Renal pelvis (tissue), 12 donors: ENCODE results near the gene SIGLEC15. TPM values are rescaled to one million over a fixed set of nuclear protein-coding genes. Genes with fewer than 3 reads are reported as not detected.
"Not testable (repeated sequence)": the region's sequence is repeated elsewhere in the genome, so short reads cannot be mapped to it uniquely, and the experiment has no call there.

ENCODE experiments used
- DNase-seq: peaks from one replicate; pipeline ENCODE4 v3.0.0-alpha.2; 2013
- long read RNA-seq, 16 experiments: transcript quantifications; one replicate each; lab custom pipeline, GENCODE V29; 2026
- polyA plus RNA-seq, 3 donors: library from polyadenylated mRNA; unstranded; fragments of 120-200 nt; gene quantifications; one replicate each; pipeline ENCODE4 v1.2.1, GENCODE V29; 2013; ENCODE audit not compliant: insufficient read length in 3 of 3

Gene SIGLEC15
- polyA plus RNA-seq, result under 1 TPM; 0.44 to 0.79 (median 0.74) TPM
- long read RNA-seq, donor 1, result 0 reads
- long read RNA-seq, donor 2, result 0 reads
- long read RNA-seq, donor 3, result 0 reads
- long read RNA-seq, donor 4, result 0 reads
- long read RNA-seq, donor 5, result 0 reads
- long read RNA-seq, donor 6, partial matches to known transcripts, result 6 of 6 reads
- long read RNA-seq, donor 6, other reads (novel, unspliced or antisense), result 0 of 6 reads
- long read RNA-seq, donor 7, result 0 reads
- long read RNA-seq, donor 8, result 0 reads
- long read RNA-seq, donor 9, result 0 reads
- long read RNA-seq, donor 10, result 0 reads
- long read RNA-seq, donor 11, result 0 reads
- long read RNA-seq, donor 12, result 0 reads
- long read RNA-seq, donor 13, result 0 reads
- long read RNA-seq, donor 14, result 0 reads
- long read RNA-seq, donor 15, result 0 reads
- long read RNA-seq, donor 16, partial matches to known transcripts, result 0 of 1 reads
- long read RNA-seq, donor 16, other reads (novel, unspliced or antisense), result 0 of 1 reads

- no peak for DNase-seq
Observed at GRCh38 chr18:45825258-45826044, at the start of gene SIGLEC15. SIGLEC15 (plus strand) TSS chr18:45825675; CDS start chr18:45825729, 54 bp downstream.

- no peak for DNase-seq
Observed at GRCh38 chr18:45775743-45776142, 49.7 kb upstream of the SIGLEC15 start.

GRCh38 chr18:45777393-45777792 is 48.1 kb upstream of the SIGLEC15 start:
- no peak for DNase-seq

GRCh38 chr18:45780568-45780967 is 44.9 kb upstream of the SIGLEC15 start:
- no peak for DNase-seq

GRCh38 chr18:45782662-45783061 is 42.8 kb upstream of the SIGLEC15 start:
- DNase-seq, result no peak

- no peak for DNase-seq
Observed at GRCh38 chr18:45783097-45784075, 42.1 kb upstream of the SIGLEC15 start.

GRCh38 chr18:45785134-45785533 is 40.3 kb upstream of the SIGLEC15 start:
- no peak for DNase-seq

- no peak for DNase-seq
Observed at GRCh38 chr18:45786941-45787340, 38.5 kb upstream of the SIGLEC15 start.

- DNase-seq, result no peak
Observed at GRCh38 chr18:45787346-45787745, 38.1 kb upstream of the SIGLEC15 start.

- no peak for DNase-seq
Observed at GRCh38 chr18:45788861-45789260, 36.6 kb upstream of the SIGLEC15 start.

GRCh38 chr18:45792506-45793263 is 32.8 kb upstream of the SIGLEC15 start:
- no peak for DNase-seq

- no peak for DNase-seq
Observed at GRCh38 chr18:45793264-45793965, 32.1 kb upstream of the SIGLEC15 start.

- DNase-seq, result no peak
Observed at GRCh38 chr18:45801416-45802004, 24.0 kb upstream of the SIGLEC15 start.

GRCh38 chr18:45802814-45803492 is 22.5 kb upstream of the SIGLEC15 start:
- DNase-seq, result no peak

- no peak for DNase-seq
Observed at GRCh38 chr18:45805551-45805950, 19.9 kb upstream of the SIGLEC15 start.

GRCh38 chr18:45806226-45806625 is 19.2 kb upstream of the SIGLEC15 start:
- no peak for DNase-seq

GRCh38 chr18:45807144-45807543 is 18.3 kb upstream of the SIGLEC15 start:
- not testable (repeated sequence) for DNase-seq

GRCh38 chr18:45814733-45815132 is 10.7 kb upstream of the SIGLEC15 start:
- DNase-seq, result not testable (repeated sequence)

GRCh38 chr18:45817543-45817942 is 7.9 kb upstream of the SIGLEC15 start:
- no peak for DNase-seq
